Stimulated activated CD8-positive, alpha-beta memory T cell treated with anti-CD3 and anti-CD28 coated beads, Interleukin-7, amount 100 ng/mL, for 24 hours (primary cell): ENCODE results near the gene UBE3B.
A peak's percentile ranks its signal among the peaks of the same experiment; 100 is the strongest.

Experiments used
- DNase-seq: peaks from one replicate; pipeline ENCODE4 v3.0.0-alpha.2; 2020; ENCODE audit warnings: low read depth

UBE3B gene

GRCh38 chr12:109497675-109498074 is 20.2 kb downstream of the UBE3B start:
- no peak for DNase-seq

DNA sequence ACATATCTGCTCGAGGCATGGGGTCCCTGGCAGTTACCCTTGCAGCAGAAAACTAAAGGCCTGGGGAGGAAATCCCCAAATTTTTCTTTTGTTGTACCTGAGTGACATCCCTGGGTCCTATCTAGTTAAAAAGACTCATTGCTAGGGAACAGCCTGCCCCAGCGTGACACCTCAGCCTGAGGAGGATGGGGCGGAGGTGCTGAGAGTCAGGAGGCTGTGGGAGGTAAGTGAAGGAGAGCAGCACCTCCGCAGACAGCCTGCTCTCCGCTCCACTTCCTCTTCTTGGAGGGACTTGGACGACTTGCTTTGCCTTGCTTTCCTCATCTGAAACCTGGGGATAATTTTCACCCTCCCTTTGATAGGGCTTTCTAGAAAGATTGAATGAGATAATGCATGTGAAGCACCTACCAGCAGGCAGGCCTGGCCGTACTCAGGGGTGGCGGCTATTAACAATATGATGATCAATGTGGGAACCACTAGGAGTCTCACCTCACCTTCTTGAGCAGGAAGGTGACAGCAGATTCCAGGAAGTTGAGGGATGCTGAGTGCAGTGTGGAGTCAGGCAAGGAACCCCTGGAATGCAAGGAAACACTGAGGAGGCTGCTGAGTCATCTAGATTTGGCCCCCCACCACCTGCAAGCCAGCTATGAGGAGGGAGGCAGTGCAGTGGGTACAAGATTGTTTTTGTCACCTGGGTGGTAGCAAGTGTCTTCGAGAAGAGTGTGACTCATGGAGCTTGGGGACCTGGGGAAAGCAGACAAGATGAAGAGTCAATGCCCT is 23.2 kb downstream of the UBE3B start:
- DNase-seq = no peak

DNA sequence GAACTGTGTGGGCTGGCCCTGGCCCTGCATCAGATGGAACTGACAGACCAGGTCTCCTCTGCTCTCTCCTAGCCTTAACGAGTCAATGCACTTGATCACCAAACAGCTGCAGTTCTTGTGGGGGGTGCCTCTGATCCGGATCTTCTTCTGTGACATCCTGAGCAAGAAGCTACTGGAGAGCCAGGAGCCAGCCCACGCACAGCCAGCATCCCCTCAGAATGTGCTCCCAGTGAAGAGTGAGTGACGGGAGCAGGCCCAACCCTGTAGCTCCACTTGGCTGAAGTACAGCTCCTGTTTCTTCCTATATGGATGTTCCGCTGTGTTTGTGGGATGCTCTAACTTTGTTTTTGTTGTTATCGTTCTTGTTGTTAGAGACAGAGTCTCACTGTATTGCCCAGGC is 23.9 kb downstream of the UBE3B start:
- no peak for DNase-seq

DNA sequence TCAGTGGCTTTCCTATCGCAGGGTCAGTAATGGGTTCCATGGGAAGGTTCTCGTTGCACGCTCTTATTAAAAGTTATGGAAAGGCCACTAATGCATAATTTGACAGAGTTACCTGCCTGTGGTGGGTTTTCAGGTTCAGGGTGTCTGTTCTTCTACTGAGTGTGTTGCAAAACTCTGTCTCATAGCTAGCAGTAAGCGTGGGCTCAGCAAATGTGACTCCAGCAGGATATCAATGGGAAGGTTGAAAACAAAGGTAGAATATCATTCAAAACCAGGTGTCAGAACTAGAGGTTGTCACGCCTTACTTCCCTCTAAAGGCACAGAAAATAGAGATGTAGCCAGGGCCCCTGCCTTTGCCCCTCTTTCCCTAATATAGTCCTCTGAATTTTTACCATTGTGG is 24.9 kb downstream of the UBE3B start:
- no peak for DNase-seq

- DNase-seq = no peak
Measured at GRCh38 chr12:109503611-109504010, 26.2 kb downstream of the UBE3B start.

DNA sequence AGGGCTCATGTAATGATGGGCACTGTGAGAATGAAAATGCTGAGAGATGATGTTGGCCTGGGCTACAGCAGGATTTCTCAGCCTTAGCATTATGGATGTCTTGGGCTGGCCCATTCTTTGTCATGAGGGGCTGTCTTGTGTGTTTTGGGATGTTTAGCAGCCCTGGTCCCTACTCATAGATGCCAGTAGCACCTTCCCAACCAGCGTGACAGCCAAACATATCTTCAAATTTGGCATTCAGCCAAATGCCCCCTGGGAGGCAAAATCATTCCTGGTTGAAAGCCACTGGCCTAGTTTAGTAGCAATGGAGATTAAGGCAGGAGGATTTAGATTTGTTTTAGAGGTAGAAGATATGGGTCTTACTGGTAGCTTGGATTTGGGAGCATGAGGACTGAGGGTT is 26.6 kb downstream of the UBE3B start:
- DNase-seq = no peak

DNA sequence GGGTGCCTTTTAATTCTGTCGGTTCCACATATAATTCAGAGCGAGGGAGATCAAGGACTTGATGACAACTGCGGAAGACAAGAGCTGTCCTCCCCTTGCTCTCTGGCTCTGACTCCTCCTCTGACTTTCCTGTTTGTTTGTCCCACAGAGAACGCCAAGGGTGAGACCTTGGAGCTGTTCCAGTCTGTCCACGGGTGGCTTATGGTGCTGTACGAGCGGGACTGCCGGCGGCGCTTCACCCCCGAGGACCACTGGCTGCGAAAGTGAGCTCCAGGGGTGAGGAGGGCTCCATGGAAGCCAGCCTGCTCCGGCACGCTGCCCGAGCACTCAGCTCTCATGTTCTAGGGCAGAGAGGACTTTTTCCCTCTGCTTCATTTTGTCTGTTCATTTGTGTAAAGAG is 32.8 kb downstream of the UBE3B start:
- DNase-seq = no peak

DNA sequence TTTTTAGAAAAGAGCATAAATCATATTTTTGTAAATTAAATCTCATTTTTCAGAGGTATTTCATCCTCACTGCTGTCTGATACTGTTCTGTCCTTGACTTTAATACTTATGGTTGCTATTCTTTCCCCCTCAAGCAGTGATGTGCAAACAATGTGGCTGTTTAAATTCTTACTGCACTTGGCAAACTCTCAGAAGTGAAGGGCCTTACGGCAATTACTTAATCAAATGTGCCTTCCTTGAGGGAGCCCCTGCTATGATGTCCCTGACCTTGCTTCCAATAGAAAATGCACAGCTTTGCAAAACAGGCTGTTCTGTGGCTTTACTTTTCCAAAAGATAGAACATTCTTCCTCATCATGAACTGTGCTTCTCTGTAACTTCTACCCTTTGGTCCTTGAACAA is 35.2 kb downstream of the UBE3B start:
- no peak for DNase-seq

DNA sequence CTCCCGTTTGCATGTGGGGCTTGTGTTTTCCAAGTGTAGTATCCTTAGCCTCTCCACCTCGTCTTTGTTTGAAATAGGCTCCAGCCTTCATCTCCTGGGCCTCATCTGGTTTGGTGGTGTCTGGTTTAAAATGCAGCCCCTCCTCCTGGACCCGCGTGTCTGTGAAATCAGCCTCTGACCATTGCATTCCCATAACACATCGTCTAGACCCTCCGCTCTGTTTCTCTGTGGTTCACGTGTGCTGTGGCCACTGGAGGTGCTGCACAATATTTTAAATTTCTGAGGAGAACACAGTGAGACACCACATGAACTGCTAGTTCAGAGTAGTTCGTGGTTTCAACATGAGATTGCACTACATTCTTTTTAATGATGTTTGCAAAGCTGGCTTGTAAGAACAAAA is 35.6 kb downstream of the UBE3B start:
- no peak for DNase-seq

- no peak for DNase-seq
Measured at GRCh38 chr12:109513977-109514376, 36.5 kb downstream of the UBE3B start.

DNA sequence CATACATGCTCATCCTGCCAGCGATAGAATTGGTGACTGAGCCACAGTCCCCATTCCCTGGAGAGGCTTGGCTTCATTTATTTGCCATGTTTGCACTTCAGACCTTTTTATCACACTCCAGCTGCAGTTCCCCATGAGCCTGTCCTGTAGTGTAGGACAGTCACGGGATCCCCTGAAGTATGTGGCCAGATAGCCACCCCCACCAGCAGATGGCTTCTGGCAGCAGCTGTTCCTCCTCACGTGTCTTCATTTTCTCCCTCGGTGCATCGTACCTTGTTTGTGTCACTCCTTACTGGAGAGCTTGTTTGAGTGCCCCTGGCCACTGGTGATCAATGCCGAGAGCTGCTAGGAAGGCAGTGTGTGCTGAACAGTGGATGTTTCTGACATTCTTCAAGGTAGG is 40.2 kb downstream of the UBE3B start:
- DNase-seq = no peak

- DNase-seq = peak; percentile 22
Measured at GRCh38 chr12:109518820-109519665, 41.6 kb downstream of the UBE3B start.

- DNase-seq = no peak
Measured at GRCh38 chr12:109519787-109520186, 42.4 kb downstream of the UBE3B start.

GRCh38 chr12:109521831-109522230 is 44.4 kb downstream of the UBE3B start:
- no peak for DNase-seq

DNA sequence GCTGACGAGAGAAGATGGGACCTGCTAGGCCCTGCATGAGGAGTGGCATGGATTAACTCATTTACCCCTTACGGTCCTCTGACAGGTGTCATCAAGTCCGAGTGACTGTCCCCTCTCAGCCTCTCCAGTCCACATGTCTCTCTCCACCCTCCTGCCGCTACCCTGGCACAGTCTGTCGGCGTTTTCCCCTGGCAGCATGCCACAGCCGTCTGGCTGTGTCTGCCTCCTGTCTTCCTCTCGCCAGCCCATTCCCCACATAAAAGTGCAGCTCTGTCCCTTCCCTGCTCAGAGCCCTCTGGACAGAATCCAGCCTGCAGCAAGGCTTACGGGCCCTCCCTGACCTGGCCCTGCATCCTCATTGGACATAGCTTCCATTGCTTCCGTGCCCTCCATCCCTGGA is 45.6 kb downstream of the UBE3B start:
- DNase-seq = no peak

GRCh38 chr12:109523504-109523903 is 46.1 kb downstream of the UBE3B start:
- no peak for DNase-seq

GRCh38 chr12:109524466-109525278 is 47.2 kb downstream of the UBE3B start:
- no peak for DNase-seq

GRCh38 chr12:109525279-109525585 is 47.8 kb downstream of the UBE3B start:
- DNase-seq = no peak

DNA sequence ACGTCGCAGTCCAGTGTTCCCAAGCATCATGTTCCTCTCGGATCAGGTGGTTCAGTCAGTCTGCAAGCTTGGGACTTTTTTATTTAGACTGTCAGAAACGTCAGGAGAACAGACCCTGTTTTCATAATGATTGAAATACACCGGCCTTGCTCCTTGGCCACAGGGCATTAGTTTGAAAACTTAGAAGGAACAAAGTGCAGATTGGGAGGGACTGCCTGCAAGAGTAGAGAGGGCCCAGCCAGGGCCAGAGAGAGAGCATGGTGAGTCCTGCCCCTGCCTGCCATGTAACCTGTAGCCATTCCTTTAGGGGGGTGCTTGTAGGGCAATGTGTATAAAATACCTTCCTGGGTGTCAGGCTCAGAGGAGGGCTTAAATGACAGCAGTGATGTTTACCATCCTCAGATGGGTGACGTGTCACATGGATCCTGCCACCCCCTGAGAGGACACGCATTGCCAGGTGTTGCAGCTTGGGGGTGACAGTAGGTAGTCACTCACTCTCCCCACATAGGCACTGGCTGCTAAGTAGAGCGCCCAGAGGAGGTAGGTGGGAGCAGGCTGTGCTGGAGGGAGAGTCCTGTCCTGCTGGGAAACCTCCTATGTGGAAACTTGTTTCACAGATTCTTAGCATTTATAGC is 50.2 kb downstream of the UBE3B start:
- DNase-seq = no peak

GRCh38 chr12:109529691-109530640 is 52.5 kb downstream of the UBE3B start:
- no peak for DNase-seq

DNA sequence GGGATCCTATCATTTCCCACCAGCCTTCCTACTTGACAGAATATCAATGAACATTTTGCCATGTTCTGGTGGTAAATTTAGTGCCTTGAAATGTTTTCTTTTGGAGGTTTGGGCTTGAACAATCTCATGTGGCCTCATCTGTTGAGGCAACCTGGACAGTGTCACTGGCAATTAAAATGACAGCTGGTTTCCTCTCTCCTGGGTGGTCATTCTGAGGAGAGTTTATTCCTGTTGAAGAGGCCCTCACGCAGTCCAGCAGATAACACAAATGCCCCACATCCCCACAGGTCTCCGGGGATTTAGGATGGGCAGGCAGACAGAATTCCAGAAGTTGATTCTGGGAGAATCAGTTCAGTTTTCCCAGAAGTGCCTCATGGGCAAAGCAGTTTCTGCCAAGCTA is 54.0 kb downstream of the UBE3B start:
- DNase-seq = no peak
